ENCODE measurements around the gene UBA7. TPM values are rescaled to one million over a fixed set of nuclear protein-coding genes. Genes with fewer than 3 reads are reported as not detected.

The UBA7 gene
- total and polyA plus RNA-seq, 2 of the 13 experiments (the other 11 are each of a cell fraction or from before 2014, with no cell fraction given): 9.5 to 16.5 TPM

- no peak for TF ChIP-seq DMAP1 (CRISPR knock-in tag; IDR thresholded peaks at IDR 0.05)
- no peak for TF ChIP-seq SPEN (CRISPR knock-in tag; IDR thresholded peaks at IDR 0.05; ENCODE audit: low read depth)
- no peak for TF ChIP-seq ZFP62 (CRISPR knock-in tag; IDR thresholded peaks at IDR 0.05)
- no peak for TF ChIP-seq ZSCAN25 (CRISPR knock-in tag; IDR thresholded peaks at IDR 0.05)
- TF ChIP-seq ZNF576 (CRISPR knock-in tag; IDR thresholded peaks at IDR 0.05): no peak
- TF ChIP-seq ZZZ3 (CRISPR knock-in tag; IDR thresholded peaks at IDR 0.05; ENCODE audit: borderline replicate concordance): no peak
- no peak for TF ChIP-seq CHD2 (IDR thresholded peaks at IDR 0.05; ENCODE audit: low read depth, low read length)
- TF ChIP-seq CENPX (CRISPR knock-in tag; IDR thresholded peaks at IDR 0.05): no peak
- no peak for TF ChIP-seq SMARCC2 (IDR thresholded peaks at IDR 0.05)
- no peak for TF ChIP-seq KLF13 (CRISPR knock-in tag; IDR thresholded peaks at IDR 0.05)
- no peak for TF ChIP-seq REXO4 (CRISPR knock-in tag; IDR thresholded peaks at IDR 0.05; ENCODE audit: borderline replicate concordance)
- no peak for TF ChIP-seq ZMAT5 (CRISPR knock-in tag; IDR thresholded peaks at IDR 0.05; ENCODE audit: borderline replicate concordance, low read depth)
- TF ChIP-seq FOXK2 (IDR thresholded peaks at IDR 0.05): no peak
- no peak for TF ChIP-seq ATF5 (CRISPR knock-in tag; IDR thresholded peaks at IDR 0.05; ENCODE audit: low read depth)
- TF ChIP-seq ZNF512B (CRISPR knock-in tag; IDR thresholded peaks at IDR 0.05; ENCODE audit: borderline replicate concordance): no peak
- TF ChIP-seq RORA (CRISPR knock-in tag; IDR thresholded peaks at IDR 0.05): no peak
- TF ChIP-seq ZKSCAN5 (CRISPR knock-in tag; IDR thresholded peaks at IDR 0.05): no peak
- TF ChIP-seq STAT5B (CRISPR knock-in tag; IDR thresholded peaks at IDR 0.05): no peak
- no peak for TF ChIP-seq EHMT2 (IDR thresholded peaks at IDR 0.05; ENCODE audit: borderline replicate concordance, low read depth, low read length)
- peak; percentile 37; the same call in 1 of the 2 replicates for TF ChIP-seq GATAD1 (CRISPR knock-in tag; IDR thresholded peaks at IDR 0.05)
- TF ChIP-seq ZNF275 (CRISPR knock-in tag; IDR thresholded peaks at IDR 0.05; ENCODE audit: borderline replicate concordance): no peak
- no peak for TF ChIP-seq ZNF670 (CRISPR knock-in tag; IDR thresholded peaks at IDR 0.05; ENCODE audit: borderline replicate concordance)
- no peak for TF ChIP-seq TCF12 (IDR thresholded peaks at IDR 0.05)
- no peak for TF ChIP-seq TCF12 (CRISPR knock-in tag; IDR thresholded peaks at IDR 0.05)
- no peak for TF ChIP-seq ZNF354B (CRISPR knock-in tag; IDR thresholded peaks at IDR 0.05)
- TF ChIP-seq FOXA3 (CRISPR knock-in tag; IDR thresholded peaks at IDR 0.05): peak; percentile 37; the same call in 1 of the 2 replicates
Measured at GRCh38 chr3:49813497-49814174, at the start of gene UBA7 (continued).

Measured in HepG2 (cell line).